Stimulated activated CD4-positive, alpha-beta T cell treated with anti-CD3 and anti-CD28 coated beads, TNF-alpha, amount 100 ng/mL, for 1 hour (primary cell): ENCODE results near the gene CDC73.
"Not testable (repeated sequence)": the region's sequence is repeated elsewhere in the genome, so short reads cannot be mapped to it uniquely, and the experiment has no call there.

Experiments used
- DNase-seq, 3 donors: peaks; one replicate each; pipeline ENCODE4 v3.0.0-alpha.2; 2020; ENCODE audit warnings: low read depth in 3 of 3, low spot score in 1 of 3

CDC73 gene

DNA sequence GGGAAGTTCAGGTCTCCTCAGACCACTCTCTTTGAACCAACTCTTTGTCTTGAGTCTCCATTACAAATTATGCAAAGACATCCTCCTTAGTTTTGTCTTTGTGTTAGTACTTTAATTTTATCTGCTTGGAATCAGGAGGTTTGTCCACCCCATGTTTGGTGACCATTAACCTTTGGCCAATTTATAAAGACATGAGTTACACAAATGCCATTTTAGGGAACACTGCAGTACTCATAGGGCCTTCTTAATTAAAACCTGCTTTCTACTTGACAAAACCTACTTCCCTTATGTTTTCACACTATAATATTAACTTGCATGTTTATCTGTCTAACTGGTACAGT, 7.9 kb upstream of the CDC73 start:
- DNase-seq, result no peak

DNA sequence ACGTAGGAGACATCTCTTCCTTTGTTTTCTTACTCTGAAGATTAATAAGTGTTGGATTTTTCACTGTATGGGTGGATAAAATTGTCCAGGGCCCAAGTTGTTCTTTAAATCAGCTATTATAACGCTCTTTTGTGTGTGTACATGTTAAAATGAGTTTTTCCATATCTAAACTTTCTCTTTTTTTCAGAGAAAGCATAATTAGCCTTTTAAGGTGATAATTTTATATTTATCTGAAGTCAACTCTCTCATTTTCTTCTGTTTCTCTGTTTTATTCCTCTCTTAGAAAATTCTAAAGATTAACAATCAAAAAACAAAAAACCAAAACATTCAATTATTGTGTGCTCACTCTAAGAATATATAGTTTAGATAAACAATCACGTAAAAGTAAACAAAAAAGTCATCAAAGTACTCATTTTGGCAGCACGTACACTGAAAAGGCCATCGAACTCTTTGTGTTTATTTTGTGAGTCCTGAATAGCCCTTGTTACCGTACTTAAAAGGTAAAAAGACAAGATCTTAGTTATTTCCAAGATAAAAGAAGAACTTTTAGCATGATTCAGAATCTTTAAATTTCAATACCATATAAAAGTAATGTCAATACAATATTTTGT, 7.2 kb upstream of the CDC73 start:
- no peak for DNase-seq

DNA sequence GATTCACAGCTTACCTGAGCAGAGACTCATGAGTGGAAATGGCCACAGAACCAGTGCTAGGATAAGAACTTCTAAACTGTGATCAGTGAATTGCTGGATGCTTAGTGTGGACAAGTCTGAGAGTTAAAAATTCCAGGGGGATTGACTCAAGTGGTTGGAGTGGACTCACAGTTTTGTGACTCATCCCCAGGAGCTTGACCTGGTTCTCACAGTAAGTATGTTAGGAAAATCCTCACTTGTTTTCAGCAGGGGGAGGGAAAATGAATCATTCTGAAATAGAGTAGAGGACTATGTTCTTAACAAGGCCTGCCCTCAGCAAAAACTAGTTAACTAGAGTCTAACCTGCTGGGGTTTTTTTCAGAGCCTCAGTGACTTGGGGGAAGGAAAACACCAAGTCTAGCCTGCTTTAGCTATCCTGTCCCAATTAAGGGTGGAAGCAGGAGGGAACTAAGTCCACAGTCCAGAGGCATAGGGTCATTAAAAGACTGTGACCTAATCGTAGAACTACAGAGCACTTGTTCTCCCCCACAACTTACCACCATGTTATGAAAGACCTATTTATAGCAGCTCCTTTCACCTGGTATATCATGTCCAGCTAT, 6.1 kb upstream of the CDC73 start:
- no peak for DNase-seq

DNA sequence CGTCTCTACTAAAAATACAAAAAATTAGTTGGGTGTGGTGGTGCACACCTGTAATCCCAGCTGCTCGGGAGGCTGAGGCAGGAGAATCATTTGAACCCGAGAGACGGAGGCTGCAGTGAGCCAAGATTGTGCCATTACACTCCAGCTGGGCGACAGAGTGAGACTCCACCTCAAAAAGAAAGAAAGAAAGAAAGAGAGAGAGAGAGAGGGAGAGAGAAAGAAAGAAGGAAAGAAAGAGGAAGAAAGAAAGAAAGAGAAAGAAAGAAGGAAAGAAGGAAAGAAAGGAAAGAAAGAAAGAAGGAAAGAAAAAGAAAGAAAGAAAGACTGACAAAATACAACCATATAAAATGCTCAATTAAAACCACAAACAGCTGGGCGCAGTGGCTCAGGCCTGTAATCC, 4.7 kb upstream of the CDC73 start:
- not testable (repeated sequence) for DNase-seq

DNA sequence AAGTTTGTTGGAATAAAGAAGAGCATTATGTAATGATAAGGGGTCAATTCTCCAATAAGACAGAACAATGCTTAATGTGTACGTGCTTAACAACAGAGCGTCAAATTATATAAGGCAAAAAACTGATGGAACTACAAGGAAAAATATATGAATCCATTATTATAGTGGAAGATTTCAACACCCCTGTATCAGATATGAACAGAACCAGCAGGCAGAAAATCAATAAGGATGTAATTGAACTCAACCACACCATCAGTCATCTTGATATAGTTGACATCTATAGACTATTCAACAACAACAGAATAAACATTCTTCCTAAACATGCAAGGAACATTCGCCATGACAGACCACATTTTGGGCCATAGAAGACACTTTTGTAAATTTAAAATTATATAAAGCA, 3.6 kb upstream of the CDC73 start:
- DNase-seq, result no peak

DNA sequence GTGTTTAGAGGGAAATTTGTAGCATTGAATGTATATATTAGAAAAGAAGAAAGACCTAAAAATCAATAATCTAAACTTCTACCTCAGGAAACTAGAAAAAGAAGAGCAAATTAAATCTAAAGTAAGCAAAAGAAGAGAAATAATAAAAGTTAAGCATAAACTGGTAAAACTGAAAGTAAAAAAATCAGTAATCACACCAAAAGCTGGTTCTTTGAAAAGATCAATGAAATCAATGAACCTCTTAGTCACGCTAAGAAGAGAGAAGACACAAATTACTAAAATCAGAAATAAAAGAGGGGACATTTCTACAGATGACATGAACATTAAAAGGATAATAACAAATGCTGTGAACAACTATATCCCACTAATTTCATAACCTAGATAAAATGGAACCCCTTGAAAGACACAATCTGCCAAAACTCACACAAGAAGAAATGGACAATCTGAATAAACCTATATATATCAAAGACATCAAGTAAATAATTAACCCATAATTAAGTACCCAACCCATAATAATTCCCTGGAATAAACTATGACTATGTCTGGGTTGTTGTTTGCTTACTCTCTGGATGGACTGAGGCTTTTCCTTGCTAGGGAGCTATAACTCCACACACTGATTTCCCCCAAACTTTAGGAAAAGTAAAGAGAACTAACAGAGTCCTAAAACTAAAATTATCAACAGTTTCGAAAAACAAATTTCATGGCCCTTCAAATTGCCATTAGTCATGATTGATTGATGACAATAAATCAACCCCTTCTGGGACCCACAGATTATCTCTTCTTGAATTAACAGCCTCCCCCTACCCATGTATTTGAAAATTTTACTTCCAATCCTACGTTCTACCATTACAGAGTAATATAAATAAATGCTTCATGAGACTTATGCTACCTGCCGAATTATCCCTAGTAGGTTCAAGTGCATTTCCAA, 2.8 kb upstream of the CDC73 start:
- no peak for DNase-seq

DNA sequence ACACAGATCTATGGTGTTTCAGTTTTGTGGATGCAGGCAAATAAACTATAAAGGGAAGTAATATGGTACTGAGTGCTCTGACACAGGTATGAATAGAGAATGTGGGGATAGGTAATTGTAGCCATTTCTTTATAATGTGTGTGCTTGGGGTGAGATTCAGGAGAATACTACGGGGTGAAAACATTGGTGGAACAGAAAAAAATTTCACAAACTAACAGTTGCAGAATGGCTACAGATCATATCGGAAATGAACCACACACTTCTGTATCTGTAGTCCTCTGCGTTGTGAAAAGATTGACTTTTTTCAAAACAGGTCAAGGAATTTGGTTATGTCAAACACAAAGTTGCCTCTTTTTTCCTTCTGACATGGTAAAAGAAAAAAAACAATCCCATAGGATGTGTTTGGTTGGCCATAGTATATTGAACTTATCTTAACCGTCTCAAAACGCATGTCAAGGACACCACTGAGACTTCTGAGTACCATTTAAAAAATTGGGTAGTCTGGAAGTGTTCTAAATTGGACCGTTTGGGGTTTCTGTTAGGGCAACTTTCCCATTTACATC, 1.1 kb upstream of the CDC73 start:
- DNase-seq, result no peak

DNA sequence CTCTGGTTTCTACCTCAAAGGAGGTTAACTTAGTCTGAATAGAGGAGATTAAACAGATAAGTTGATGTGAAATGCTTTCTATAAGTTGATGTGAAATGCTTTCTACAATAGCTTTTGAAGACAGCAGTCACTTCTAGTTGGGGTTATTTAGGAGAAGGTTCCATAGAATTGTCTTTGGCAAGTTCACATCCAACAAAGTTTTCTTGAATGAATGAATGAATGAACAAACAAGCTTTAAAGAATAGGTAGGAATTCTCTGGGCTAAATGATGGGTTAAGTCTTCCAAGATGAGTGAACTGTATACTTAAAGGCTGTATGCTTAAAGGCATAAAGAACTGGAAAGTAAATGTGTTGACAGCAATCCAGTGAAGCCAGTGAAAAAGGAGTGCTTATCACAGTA, 1.9 kb downstream of the CDC73 start:
- DNase-seq, result no peak

DNA sequence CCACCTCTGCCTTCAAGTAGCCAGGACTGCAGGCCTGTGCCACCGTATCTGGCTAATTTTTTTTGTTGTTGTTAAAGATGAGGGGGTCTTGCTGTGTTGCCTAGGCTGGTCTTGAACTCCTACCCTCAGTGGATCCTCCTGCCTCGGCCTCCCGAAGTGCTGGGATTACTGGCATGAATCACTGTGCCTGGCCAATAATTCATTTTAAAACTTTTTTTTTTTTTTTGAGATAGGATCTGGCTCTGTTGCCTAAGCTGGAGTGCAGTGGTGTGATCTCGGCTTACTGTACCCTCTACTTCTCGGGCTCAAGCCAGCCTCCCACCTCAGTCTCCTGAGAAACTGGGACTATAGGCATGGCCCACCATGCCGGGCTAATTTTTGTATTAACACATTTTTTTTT, 3.5 kb downstream of the CDC73 start:
- DNase-seq, result no peak

DNA sequence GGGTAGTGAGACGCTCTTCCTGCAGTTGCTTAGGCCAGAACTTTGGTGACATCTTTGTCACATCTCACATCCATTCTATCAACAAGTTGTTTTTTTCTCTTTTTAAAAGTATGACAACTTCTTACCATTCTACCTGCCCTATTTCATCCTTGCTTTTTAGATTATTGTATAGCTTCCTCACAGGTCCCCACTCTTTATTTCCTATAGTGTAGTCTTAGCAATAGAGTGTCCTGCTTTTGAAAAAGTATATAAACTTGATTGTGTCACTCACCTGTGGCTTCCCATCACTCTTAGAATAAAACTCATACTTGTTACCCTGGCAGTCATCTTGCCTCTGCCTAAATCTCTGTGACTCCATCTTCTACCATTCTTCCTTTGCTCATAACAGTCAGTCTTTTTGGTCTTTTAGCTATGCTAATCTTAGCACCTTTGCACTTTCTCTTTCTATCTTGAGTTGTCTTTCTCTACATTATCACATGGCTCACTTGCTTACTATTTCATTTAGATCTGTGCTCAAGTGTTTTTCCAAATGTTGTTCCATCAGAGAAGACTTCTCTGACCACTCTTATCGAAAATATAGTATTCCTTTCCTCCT, 9.5 kb downstream of the CDC73 start:
- DNase-seq, result no peak

DNA sequence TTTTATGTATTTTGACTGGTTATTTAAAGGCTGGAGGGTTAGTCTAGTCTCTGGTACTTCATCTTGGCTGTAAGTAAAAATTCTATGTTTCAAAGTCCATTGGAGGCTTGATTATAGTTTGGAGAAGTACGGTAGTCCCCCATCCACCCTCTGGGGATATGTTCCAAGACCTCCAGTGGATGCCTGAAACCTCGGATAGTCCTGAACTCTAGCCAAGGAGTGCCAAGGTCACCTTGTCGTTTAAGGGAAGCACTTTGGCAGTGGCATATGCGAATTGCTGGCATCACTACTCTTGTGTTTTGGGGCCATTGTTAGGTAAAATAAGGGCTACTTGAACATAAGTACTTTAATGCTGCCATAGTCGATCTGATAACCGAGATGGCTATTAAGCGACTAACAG, 18.4 kb downstream of the CDC73 start:
- no peak for DNase-seq

DNA sequence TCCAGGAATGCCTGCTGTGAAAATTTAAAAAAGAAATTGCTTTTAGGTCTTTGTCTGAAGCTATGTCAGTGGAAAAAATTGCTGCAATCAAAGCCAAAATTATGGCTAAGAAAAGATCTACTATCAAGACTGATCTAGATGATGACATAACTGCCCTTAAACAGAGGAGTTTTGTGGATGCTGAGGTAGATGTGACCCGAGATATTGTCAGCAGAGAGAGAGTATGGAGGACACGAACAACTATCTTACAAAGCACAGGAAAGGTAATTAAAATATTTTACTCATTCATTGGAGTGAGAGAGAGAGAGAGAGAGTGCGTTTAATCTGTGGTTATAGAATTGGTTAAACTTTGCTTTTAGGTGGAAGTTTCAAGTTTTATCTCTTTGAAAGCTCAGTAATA, 20.0 kb downstream of the CDC73 start:
- DNase-seq, result no peak

DNA sequence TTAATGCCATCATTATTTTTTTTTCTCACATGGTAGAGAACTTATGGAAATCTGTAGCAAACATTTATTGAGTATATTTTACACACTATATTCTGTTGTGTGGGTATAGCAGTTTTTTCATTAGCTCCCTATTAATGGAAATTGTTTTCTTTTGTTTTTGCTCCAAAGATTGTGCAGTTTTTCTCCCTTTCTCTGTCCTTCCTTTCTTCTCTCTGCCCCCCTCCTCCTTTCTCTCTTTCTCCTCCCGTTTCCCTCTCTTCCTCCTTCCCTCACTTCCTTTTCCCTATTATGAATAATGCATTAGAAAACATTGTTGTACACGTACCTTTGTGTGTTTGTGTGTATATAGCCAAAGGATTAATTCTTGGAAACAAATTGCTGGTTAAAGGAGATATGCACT, 20.6 kb downstream of the CDC73 start:
- DNase-seq, result no peak

DNA sequence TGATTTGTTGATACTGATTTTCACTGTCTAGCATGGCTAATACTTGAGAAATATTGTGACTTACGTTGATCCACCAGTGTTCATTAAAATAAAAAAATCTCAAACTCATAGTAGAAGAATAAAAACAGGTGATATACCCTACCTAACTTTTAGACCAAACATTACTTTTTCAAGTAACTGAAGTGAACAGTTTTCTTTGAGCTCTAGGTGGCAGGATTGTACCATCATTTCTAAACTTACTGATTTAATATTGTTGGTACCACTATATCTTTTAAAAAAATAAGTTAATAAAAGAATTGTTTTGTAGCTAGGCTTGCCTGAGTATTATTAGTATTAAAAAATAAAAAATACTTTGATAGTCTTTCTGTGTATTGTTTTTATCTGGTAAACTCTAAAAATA, 21.5 kb downstream of the CDC73 start:
- DNase-seq, result no peak

DNA sequence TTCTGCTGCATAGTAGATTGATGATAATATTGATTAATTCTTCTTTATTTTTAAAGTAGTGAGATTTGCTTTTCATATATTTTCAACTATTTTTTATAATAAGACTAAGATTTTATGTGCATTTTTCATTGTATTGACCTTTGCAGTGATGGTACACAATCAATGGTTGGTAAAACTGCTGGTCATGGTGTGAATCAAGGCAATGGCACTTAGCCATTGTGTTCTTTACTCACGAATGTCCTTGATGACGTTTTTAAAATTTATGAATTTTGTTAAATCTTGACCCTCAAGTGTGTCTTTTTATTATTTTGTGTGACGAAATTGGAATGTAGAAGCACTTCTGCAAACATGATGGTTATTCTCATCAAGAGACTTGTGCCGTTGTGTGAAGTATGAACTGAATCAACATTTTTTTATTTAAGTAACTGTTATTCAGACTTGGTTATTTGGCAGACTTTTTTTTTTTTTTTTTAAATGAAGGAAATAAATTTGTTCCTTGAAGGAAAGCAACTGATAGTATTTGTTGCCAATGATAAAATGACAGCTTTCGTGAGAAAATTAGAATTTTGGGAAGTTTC, 22.6 kb downstream of the CDC73 start:
- no peak for DNase-seq

DNA sequence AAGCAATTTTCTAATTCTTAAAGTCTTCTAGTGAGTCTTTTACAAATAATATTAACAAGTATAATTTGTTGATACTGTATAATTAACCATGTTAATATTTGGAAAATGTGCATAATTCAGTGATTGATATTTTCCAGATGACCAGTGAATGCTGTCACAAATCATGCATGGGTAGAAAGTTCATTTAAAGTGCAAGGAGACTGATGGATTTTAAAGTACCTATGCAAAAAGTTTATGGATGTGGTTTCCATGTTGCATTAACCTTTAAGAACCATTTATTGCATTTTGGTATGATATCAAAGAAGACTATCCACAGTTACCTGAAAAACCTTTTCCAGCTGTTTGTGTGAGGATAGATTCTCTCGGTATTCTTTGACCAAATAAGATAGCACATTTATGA, 23.2 kb downstream of the CDC73 start:
- DNase-seq, result no peak

DNA sequence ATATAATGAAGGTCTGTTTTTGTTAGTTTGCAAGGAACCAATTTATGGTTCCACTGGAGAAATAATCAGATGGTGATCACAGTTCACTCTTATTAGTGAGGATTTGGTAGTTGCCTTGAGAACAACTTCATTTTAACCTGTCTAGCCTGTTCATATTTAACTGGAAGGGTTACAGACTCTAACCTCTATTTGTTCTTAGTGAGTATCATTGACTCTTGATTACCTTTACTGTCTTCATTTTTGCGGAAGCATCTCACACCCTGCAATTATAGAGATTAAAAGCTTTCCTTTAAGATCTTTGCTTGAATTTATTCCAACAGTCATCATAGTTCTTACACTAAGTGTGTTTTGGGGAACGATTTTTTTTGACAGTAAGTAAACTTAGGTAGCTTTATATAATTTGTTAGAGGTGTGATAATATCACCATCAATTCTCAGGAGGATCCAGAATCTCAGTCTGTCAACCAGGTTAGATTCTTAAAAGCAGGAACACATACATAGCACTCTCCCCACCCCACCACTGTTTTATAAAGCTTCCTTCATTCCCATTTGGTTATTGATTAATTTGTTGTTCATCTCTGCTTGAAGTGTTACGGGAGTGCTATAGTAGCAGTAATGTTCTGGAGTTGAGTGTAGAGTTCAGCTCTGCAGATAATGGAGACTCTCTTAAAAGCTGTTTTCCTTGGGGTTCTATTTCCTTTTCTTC, 34.4 kb downstream of the CDC73 start:
- DNase-seq, result no peak

DNA sequence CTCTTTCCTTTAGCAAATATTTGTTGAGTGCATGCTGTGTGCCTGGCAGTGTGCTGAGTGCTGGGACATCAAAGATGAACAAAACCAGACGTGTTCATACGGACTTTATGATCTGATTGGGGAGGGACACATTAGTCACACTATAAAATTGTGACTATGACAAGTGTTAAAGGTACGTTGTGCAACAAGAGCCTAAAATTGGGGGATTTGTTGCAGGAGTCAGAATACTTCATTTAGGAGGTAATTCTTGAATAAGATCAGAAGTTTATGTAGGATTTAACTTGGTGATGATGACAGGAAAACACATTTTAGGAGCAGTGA, 35.0 kb downstream of the CDC73 start:
- no peak for DNase-seq

DNA sequence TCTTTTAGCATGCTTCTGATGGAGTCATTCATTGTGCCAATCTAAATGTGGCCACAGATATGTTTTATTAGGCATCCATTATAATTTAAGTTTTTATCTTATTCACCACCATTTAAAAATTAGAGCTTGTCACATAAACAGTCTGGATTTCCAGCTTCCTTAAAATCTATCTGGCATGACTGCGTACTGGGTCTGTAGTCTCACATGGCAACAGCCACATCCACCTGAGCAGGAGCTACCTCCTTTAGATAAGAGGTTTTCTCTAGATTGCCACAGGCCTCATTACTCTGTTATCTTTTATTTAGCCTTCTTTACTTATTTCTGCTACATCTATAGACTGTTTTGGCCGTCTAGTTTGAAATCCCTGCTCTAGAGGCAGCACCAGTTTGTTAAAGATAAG, 35.5 kb downstream of the CDC73 start:
- no peak for DNase-seq

DNA sequence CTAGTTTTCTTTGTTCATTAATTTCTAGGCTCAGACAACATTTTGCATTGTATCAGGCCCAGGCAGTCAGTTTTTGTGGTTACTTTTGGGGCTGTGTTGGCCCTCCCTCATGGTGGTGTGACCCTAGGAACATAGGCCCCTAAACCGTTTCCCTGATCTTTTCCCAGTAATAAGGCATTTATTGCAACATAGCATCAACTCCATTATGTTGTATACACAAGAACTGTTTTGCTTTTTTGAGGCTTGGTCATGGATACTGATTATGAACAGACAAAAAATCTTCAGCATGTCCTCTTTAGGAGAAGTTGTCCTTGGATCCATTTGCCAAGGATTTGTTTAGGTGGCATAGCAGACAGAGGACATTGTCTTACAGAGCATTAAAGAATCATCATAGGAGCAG, 54.3 kb downstream of the CDC73 start:
- DNase-seq, result no peak

DNA sequence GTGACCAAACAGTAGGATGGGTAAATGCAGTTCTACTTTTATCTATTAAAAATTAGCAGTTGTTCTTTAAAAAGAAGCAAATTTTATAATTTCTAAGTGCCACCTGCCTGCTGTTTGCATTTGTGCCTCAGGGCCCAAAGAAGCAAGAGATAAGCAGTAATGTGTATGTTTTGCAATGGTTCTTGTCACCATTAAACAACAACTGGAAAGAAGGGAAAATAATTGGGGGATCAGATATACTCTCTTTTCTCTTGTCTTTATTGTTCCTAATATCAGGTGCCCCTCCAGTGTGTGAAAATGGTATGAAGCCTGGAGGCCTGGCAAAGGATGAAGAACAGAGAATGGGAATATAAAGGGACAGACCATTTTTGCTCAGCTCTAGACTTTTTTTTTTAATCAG, 55.0 kb downstream of the CDC73 start:
- DNase-seq, result no peak
